Hematopoietic multipotent progenitor cell treated with erythropoietin and hydrocortisone succinate and interleukin-3 and kit ligand, for 6 days (in vitro differentiated cells): ENCODE data around the gene PNKD.

ENCODE experiments used
- DNase-seq: peaks from one replicate; pipeline ENCODE4 v3.0.0-alpha.2; 2015

PNKD gene

DNA sequence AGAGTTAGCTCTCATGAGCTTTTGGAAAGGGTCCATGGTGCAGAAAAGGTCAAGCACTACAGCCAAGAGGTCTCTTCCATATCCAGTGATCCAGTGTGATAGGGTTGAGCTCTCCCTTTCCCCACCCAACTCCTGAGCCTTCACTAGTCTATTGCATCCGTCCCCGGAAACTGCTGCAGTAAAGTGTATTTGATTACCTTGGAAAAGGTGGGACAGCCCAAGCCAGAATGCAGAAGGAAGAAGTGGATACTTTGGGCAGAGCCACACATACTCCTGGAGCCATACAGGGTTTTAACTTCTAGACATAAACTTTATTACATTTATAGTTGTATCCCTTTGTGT is 3.6 kb downstream of the PNKD start:
- no peak for DNase-seq

DNA sequence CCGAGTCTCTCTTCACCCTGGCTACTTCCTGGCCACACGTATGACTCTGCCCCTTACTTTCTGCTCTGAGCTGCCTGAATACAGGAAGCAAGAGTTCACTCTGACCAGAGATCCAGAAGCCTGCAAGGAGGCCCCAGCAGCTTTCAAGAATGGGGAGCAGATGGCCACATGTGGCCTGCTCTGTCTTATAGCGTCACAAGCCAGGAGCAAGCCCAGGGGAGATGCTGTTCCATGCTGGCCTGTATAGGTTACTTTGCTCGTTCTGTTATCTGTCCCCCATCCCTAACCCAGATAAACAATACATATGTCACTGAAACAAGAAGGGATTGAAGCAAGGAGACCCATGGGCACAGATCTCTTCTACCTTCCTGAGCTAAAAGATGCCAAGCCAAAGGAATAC is 4.3 kb downstream of the PNKD start:
- DNase-seq = no peak

DNA sequence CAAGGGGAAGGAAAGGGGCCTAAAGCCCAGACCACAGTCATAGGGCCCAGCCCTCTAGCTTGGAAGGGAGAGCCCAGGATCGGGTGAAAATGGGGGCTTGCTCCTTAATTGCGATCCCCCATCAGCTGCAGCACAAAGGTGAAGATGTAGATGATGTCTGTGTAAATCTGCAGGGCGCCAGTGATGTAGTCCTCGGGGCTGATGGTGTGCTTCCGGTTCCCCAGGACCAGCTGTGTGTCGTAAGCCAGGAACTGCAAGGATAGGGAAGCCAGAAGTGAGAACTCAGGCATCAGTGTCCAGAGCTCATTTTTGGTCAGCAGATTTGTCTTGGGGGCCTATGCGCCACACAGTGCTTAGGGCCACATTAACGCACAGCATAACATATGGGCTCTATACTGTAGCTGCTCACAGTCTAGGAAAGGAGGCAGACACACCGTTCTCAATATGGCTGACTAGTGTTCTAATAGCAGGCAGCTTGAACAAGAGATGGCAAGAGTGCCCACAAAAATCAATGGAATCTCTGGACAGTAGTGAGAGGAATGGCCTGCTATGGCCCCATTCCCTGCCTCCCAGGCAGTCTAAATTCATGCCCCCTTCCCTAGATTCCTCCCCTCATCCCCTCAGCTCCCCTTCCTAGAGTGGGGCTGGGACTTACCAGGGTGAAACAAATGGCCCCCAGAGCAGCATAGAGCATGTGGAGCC is 5.2 kb downstream of the PNKD start:
- DNase-seq = no peak

GRCh38 chr2:218276986-218277755 is 6.9 kb downstream of the PNKD start:
- DNase-seq = no peak

DNA sequence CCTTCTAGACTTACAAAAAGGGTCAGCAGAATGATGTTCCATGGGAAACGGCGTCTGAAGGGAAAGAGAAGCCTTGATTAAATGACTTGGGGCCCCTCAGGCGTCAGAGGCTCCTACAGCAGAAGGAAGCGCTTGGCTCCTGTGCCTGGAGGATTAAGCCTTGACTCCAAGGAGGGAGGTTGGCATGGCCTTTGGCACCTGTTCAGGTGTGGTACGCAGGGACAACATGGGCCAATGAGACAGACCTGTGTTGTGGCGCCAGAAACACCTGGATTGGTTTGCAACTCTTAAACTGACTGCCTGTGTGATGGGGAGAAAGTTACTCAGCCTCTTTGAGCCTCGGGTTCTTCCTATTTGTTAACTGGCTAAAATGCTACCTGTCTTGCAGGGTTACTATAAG is 7.6 kb downstream of the PNKD start:
- no peak for DNase-seq

DNA sequence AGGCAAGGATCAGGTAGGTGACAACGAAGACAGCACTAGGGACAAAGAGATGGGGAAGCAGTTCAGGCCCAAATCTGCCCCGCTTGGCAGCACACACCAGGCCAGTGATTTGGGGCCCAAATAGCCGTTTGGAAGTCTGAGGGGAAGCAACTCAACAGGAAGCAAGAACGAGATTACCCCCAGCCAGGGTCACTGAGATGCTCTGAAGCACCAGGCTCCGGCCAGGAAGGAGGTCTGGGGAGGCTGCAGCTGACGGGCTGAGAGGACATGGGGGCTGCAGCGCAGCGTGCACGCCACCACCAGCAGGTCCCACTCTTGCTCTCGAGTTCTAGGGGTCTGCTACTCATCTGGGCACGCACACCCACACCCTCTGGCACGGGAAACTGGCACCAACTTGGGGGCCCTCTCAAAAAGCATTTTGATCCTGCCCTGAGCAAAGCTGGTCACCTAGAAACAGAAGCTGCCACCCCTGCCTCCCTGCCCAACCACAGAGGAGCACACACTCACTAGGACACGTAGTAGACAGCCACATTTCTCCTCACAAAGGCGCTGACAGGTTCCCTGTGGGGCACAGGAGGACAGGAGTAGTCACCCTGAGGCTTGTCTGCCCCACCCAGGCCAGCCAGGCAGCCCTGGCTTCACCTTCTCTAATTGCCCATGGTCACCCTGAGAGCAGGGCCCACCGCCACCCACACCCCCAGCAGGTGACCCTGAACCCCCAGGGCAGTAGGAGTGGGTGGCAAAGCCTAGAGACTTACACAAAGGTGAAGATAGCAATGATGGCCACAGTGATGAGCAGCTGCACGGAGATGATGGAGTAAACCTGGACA is 8.4 kb downstream of the PNKD start:
- no peak for DNase-seq

DNA sequence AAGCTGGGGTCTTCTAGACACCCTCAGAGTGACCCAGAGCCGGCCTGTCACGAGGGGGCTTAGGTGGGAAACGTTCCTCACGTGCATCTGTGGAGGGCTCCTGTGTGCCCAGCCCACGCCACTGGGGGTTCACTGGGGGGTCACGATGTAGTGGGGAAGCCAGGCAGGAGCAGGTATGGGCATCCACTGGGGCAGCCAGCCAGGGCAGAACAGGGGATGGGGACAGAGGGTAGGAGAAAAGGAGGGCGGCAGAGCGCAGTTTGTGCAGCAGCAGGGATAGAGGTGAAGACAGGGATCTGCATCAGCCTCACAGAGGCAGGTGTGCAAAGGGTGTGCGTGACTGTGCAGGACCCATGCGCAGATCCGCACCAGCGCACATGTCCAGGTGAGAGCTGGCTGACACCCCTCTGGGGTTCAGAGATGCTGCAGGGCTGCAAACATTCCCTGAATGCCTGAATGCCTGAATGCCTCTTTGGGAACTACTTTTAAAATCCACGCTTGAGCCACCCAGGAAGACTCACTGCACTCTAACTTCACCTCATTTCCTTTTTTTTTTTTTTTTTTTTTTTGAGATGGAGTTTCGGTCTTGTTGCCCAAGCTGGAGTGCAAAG is 10.0 kb downstream of the PNKD start:
- DNase-seq = no peak

- DNase-seq = no peak
Observed at GRCh38 chr2:218281449-218281848, 11.1 kb downstream of the PNKD start.

GRCh38 chr2:218282173-218282991 is 12.1 kb downstream of the PNKD start:
- DNase-seq = no peak

GRCh38 chr2:218284106-218284811 is 13.9 kb downstream of the PNKD start:
- DNase-seq = peak; percentile 76

GRCh38 chr2:218285604-218286003 is 15.3 kb downstream of the PNKD start:
- no peak for DNase-seq

- DNase-seq = peak; percentile 98
Observed at GRCh38 chr2:218286570-218287459, 16.5 kb downstream of the PNKD start.

DNA sequence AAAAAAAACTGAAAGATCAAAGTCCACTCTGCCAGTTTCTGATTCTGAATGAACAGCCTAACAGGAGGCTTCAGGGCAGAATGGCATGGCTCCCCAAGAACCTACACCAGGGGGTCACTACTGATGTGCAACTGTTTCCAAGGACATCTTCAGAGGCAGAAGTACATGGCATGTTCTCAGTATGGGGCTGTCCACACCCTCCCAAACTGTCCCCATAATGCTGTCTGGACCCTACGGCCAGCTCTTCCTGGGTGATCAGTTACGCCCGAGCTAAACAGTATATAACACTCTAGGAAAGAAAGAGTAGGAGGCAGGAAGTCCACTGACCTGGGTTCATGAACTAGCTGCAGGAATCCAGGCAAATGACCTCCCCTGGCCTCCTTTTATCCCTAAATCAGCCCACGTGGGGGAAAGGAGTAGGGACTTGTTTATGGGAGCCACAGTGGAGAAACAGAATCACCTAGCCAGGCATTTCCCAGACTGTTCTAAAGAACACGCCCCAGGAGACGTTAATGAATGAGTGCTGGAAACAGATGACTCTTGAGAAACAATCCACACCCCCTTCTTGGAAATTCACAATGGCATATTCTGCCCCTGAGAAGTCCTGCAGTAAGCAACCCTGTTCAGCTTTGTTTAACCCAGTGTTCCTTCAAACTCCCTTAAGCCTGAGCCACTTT is 19.5 kb downstream of the PNKD start:
- peak; percentile 72 for DNase-seq

GRCh38 chr2:218290316-218291261 is 20.3 kb downstream of the PNKD start:
- DNase-seq = peak; percentile 63

- peak; percentile 54 for DNase-seq
Observed at GRCh38 chr2:218291318-218292047, 21.2 kb downstream of the PNKD start.

DNA sequence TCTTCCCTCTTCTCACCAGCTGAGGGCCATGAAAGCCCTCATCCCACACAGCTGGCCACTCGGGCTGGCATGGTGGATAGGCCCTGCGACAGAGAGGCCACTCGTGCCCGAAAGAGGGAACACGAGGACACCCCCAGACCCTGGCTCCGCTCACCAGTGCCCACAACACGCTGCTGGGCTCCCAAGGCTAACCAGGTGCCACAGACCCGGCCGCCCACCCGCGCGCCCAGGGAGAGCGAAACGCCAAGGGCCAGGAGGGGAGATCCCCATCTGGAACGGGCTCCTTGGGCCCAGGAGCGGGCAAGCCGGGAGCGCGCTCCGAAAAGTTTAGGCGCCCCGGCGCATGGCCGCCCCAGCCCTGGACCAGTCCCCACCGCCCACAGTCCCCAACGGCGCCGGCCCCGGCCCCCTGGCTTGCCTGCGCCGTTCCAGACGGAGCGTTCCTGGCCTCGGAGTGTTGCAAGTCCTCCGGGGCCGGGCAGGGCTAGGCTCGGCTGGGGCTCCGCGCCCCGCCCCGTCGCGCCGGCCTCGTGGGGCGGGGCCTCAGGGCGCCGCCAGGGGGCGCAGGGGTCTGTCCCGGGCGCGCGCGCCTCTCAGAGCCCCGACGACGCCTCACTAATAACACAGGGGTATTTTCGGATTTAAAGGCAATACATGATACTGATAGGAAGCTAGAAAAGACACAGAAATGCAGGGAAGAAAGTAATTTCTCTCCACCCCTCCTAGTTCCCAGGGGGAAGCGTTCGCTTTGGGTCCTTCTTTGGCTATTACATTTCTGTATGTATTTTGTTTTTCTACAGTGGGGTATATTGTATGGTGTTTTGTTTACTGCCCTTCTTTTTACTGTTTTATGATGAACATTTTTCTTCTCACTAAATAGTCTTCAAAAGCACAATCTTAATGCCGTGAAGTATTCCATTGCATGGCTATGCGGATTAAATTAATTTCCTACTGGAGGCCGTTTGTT is 22.0 kb downstream of the PNKD start, which contains the start of gene TMBIM1:
Gene TMBIM1 (minus strand): TSS at position 456 of the 967 bp plus-strand sequence. CDS start 10,362 bp downstream, outside the sequence.
- peak; percentile 91 for DNase-seq
